Measurements from ENCODE around the gene SLC44A2.

DNA sequence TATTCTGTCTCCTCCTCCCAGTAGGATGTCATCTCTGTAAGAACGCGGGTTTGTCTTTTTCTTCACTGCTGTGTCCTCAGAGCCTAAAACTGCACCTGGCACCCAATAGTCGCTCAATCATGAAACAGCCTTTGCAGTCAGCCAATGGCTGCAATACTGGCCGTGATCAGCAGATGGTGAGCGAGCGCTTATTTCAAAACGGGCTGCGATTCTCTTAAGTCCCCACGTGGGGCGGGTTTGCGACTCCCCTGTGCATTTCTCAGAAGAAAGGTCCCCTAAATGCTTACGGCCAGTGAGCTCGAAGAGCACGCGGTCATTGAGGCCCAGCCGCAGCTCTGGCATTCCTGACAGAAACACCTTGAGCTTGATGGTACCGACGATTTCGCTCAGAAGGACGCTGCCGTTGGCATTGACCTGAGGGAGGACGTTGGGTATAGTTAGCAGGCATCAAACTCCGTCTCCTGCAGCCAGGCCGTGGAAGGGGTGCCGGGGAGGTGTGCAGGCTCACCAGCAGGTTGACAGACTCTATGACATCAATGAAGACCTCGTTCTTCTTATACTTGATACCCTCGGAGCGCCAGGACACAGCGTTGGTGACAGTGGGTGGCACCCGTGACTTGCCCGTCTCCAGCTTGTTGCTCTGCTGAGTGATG is 44.2 kb upstream of the SLC44A2 start:
- TF ChIP-seq POLR2AphosphoS5 (IDR thresholded peaks at IDR 0.05) (no peak), EP300 (IDR thresholded peaks at IDR 0.05) (no peak)
- TF ChIP-seq, protein P1, sequence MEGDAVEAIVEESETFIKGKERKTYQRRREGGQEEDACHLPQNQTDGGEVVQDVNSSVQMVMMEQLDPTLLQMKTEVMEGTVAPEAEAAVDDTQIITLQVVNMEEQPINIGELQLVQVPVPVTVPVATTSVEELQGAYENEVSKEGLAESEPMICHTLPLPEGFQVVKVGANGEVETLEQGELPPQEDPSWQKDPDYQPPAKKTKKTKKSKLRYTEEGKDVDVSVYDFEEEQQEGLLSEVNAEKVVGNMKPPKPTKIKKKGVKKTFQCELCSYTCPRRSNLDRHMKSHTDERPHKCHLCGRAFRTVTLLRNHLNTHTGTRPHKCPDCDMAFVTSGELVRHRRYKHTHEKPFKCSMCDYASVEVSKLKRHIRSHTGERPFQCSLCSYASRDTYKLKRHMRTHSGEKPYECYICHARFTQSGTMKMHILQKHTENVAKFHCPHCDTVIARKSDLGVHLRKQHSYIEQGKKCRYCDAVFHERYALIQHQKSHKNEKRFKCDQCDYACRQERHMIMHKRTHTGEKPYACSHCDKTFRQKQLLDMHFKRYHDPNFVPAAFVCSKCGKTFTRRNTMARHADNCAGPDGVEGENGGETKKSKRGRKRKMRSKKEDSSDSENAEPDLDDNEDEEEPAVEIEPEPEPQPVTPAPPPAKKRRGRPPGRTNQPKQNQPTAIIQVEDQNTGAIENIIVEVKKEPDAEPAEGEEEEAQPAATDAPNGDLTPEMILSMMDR (IDR thresholded peaks at IDR 0.05), result peak; percentile 95 to 99 (median 99)
